KMS-11 (cell line): ENCODE data around the gene ZBTB7C.

ENCODE experiments used
- H2AFZ ChIP-seq: fragments of 200-600 bp; sonication (generic); 2 replicates; pipeline ENCODE4 v1.6.1; 2016; ENCODE audit warnings: antibody characterized with exemption, mixed run types, low read depth
- H3K27ac ChIP-seq: fragments of 200-600 bp; sonication (generic); 2 replicates; pipeline ENCODE4 v1.6.1; 2016; ENCODE audit warnings: mild to moderate bottlenecking, mixed run types
- H3K27me3 ChIP-seq: fragments of 200-600 bp; sonication (generic); 2 replicates; pipeline ENCODE4 v1.6.1; 2017; ENCODE audit warnings: mild to moderate bottlenecking, low read depth, mixed run types, moderate library complexity; ENCODE audit not compliant: insufficient read depth
- H3K36me3 ChIP-seq: fragments of 200-600 bp; sonication (generic); 2 replicates; pipeline ENCODE4 v1.6.1; 2017; ENCODE audit warnings: mild to moderate bottlenecking, mixed run types; ENCODE audit not compliant: insufficient read depth
- H3K4me1 ChIP-seq: fragments of 200-600 bp; sonication (generic); 2 replicates; pipeline ENCODE4 v1.6.1; 2016; ENCODE audit warnings: mild to moderate bottlenecking, low read depth, mixed run types; ENCODE audit not compliant: poor library complexity, severe bottlenecking
- H3K4me2 ChIP-seq: fragments of 200-600 bp; sonication (generic); 2 replicates; pipeline ENCODE4 v1.7.0; 2016; ENCODE audit warnings: mild to moderate bottlenecking, mixed run types
- H3K4me3 ChIP-seq: fragments of 200-600 bp; sonication (generic); IDR thresholded peaks from 2 replicates; pipeline ENCODE4 v1.6.1; 2017; ENCODE audit warnings: low read depth, low read length, mixed read lengths; ENCODE audit not compliant: insufficient read depth
- H3K79me2 ChIP-seq: fragments of 200-600 bp; sonication (generic); 2 replicates; pipeline ENCODE4 v1.6.1; 2016; ENCODE audit warnings: low read depth, mixed run types; ENCODE audit not compliant: insufficient read depth
- H3K9ac ChIP-seq: fragments of 200-600 bp; sonication (generic); 2 replicates; pipeline ENCODE4 v1.6.1; 2016; ENCODE audit warnings: mild to moderate bottlenecking, mixed run types
- H4K20me1 ChIP-seq: fragments of 200-600 bp; sonication (generic); 2 replicates; pipeline ENCODE4 v1.6.1; 2016; ENCODE audit warnings: mild to moderate bottlenecking, mixed run types; ENCODE audit not compliant: insufficient read depth
- TF ChIP-seq, protein P1 (sequence below): fragments of 200-600 bp; sonication (generic); conservative IDR thresholded peaks from 2 replicates; pipeline ENCODE4 v1.6.1; 2017; ENCODE audit warnings: low read depth, mild to moderate bottlenecking, antibody characterized with exemption, low read length, moderate library complexity, mixed read lengths

The ZBTB7C gene

DNA sequence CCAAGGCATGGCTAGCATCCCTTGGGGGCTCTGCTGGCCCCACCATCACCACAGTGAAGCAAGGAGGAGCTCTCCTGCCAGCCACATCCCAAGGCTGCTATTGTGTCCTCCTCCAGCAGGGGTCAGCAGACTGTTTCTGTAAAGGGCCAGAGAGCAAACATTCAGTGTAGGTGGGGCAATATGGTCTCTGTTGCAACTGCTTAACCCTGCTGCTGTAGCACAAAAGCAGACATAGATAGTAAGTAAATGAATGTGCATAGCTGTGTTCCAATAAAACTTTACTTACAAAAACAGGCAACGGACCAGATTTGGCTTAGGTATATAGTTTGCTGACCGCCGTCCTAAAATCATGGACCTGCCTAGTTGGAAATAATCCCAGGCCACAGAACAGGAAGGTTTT, 36.4 kb upstream of the ZBTB7C start:
- Histone ChIP-seq H3K4me2 (no peak overlapping the region), H2AFZ (no peak overlapping the region), H3K27ac (no peak overlapping the region), H3K9ac (no peak overlapping the region), H3K27me3 (no peaks in the 10 kb centered on the region), H3K36me3 (no peaks in the 10 kb centered on the region), H3K4me3 (no peak overlapping the region), H3K79me2 (no peaks in the 10 kb centered on the region), H4K20me1 (no peaks in the 10 kb centered on the region), H3K4me1 (no peaks in the 10 kb centered on the region)
- TF ChIP-seq, protein P1, sequence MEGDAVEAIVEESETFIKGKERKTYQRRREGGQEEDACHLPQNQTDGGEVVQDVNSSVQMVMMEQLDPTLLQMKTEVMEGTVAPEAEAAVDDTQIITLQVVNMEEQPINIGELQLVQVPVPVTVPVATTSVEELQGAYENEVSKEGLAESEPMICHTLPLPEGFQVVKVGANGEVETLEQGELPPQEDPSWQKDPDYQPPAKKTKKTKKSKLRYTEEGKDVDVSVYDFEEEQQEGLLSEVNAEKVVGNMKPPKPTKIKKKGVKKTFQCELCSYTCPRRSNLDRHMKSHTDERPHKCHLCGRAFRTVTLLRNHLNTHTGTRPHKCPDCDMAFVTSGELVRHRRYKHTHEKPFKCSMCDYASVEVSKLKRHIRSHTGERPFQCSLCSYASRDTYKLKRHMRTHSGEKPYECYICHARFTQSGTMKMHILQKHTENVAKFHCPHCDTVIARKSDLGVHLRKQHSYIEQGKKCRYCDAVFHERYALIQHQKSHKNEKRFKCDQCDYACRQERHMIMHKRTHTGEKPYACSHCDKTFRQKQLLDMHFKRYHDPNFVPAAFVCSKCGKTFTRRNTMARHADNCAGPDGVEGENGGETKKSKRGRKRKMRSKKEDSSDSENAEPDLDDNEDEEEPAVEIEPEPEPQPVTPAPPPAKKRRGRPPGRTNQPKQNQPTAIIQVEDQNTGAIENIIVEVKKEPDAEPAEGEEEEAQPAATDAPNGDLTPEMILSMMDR: peak; percentile 95

DNA sequence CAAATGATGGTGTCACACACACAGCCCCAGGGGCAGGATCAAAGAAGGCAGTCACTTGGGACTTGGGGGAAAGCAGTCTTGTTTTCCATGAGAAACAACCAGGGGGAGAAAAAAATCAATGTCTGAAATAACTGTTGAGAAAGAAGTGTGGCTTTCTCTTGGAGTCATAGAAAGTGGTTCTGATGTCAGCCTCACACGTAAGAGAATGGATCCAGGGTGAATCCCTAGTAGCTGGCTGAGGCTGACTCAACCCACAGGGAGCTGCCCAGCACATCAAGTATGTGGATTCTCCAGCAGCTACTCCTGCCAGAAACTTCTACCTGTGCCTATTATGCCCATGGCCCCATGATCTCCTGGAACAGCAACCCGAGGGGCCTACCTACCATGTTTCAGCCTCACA, 33.6 kb upstream of the ZBTB7C start:
- TF ChIP-seq, protein P1: no peak
- Histone ChIP-seq H3K4me3 (no peak overlapping the region), H3K4me2 (no peak overlapping the region), H3K79me2 (no peaks in the 10 kb centered on the region), H3K36me3 (no peaks in the 10 kb centered on the region), H3K27me3 (no peaks in the 10 kb centered on the region), H4K20me1 (no peaks in the 10 kb centered on the region), H2AFZ (no peak overlapping the region), H3K9ac (no peak overlapping the region), H3K27ac (no peak overlapping the region), H3K4me1 (no peaks in the 10 kb centered on the region)

DNA sequence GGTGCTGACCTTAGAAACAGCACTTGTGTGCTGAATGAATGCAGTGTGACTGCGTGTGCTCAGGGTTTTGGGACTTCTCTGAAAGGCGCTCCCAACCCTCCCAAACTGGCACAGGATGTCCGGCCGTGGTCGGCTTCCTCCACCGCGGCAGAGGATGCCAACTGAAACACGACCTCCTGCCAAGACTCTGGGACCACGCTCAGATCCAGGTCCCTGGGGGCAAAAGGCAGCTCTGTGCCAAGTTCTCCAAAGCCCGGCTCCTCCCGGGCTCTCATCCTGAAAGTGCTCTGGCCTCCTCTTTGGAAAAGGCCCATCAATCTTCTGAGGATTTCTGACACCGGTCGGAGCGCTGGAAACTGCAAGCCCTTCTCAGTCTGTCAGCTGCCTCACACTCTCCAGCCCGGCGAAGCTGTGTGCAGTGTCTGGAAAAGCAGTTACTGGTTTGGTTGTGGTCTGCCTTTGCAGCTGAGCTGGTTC, 32.3 kb upstream of the ZBTB7C start:
- H3K9ac ChIP-seq: no peak overlapping the region
- no peaks in the 10 kb centered on the region for H3K4me1 ChIP-seq
- no peaks in the 10 kb centered on the region for H3K36me3 ChIP-seq
- H3K4me2 ChIP-seq: no peak overlapping the region
- no peaks in the 10 kb centered on the region for H4K20me1 ChIP-seq
- H3K4me3 ChIP-seq: no peak overlapping the region
- H3K27ac ChIP-seq: no peak overlapping the region
- TF ChIP-seq, protein P1: no peak
- H3K27me3 ChIP-seq: no peaks in the 10 kb centered on the region
- H2AFZ ChIP-seq: no peak overlapping the region
- no peaks in the 10 kb centered on the region for H3K79me2 ChIP-seq

DNA sequence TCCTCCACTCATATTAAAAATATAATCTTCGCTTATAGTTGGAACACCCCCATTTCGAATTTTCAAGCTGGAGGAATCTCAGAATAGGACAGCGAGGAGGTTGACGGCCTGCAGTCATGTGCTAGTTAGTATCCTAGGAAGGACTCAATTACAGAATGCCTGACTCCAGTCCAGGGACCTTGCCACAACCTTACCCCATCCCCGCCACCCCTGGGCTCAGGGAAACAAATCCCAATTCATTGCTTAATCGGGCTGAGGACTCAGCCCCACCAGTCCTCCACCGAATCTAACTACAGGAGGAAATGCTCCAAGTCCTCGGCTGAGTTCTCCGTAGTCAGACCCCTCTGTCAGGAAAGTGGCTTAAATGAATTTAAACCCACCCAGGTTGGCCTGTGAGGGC, 31.7 kb upstream of the ZBTB7C start:
- no peaks in the 10 kb centered on the region for H3K4me1 ChIP-seq
- no peak overlapping the region for H3K4me2 ChIP-seq
- H3K27ac ChIP-seq: no peak overlapping the region
- H3K9ac ChIP-seq: no peak overlapping the region
- H3K27me3 ChIP-seq: no peaks in the 10 kb centered on the region
- TF ChIP-seq, protein P1: no peak
- H4K20me1 ChIP-seq: no peaks in the 10 kb centered on the region
- H2AFZ ChIP-seq: no peak overlapping the region
- H3K36me3 ChIP-seq: no peaks in the 10 kb centered on the region
- no peak overlapping the region for H3K4me3 ChIP-seq
- H3K79me2 ChIP-seq: no peaks in the 10 kb centered on the region
